ENCODE results near the gene KIF12.

KIF12 gene

DNA sequence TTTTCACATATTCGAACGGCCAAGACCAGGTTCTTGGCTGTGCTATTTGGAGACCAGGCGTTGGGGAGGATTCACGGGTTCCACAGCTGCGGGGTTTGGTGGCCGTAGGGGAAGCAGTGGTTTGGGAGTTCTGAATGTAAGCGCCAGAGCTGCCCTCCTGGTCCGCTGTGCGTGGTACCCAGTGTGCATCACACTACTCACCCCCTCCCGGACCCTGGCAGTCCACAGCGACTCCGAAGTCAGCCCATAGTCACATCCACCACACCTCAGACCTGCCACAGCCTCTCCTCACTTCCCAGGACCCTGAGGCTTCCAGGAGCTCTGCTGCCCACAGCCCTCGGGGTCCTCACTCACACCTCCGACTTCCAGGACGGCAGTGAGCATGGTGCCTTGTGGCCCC, 47.8 kb downstream of the KIF12 start:
- TF ChIP-seq, protein P1, sequence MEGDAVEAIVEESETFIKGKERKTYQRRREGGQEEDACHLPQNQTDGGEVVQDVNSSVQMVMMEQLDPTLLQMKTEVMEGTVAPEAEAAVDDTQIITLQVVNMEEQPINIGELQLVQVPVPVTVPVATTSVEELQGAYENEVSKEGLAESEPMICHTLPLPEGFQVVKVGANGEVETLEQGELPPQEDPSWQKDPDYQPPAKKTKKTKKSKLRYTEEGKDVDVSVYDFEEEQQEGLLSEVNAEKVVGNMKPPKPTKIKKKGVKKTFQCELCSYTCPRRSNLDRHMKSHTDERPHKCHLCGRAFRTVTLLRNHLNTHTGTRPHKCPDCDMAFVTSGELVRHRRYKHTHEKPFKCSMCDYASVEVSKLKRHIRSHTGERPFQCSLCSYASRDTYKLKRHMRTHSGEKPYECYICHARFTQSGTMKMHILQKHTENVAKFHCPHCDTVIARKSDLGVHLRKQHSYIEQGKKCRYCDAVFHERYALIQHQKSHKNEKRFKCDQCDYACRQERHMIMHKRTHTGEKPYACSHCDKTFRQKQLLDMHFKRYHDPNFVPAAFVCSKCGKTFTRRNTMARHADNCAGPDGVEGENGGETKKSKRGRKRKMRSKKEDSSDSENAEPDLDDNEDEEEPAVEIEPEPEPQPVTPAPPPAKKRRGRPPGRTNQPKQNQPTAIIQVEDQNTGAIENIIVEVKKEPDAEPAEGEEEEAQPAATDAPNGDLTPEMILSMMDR (IDR thresholded peaks at IDR 0.05; ENCODE audit: low read depth, low read length, poor library complexity, severe bottlenecking), result no peak
- no peak for TF ChIP-seq EZH2phosphoT487 (IDR thresholded peaks at IDR 0.05; ENCODE audit: borderline replicate concordance, low read length)
- no peak overlapping the region for H3K4me3 ChIP-seq (ENCODE audit: low read length)
- no peaks in the 10 kb centered on the region for H4K20me1 ChIP-seq (ENCODE audit: control insufficient read depth, insufficient read depth, low read depth, low read length)
- no peak overlapping the region for H3K4me2 ChIP-seq (ENCODE audit: low read length)
- no peaks in the 10 kb centered on the region for H3K27me3 ChIP-seq (ENCODE audit: control insufficient read depth, low read length)
- no peaks in the 10 kb centered on the region for H3K79me2 ChIP-seq (ENCODE audit: control insufficient read depth, low read length)
- H3K4me1 ChIP-seq (ENCODE audit: control insufficient read depth, low read length), result no peaks in the 10 kb centered on the region
- no peaks in the 10 kb centered on the region for H3K9me3 ChIP-seq (ENCODE audit: control insufficient read depth, insufficient read depth, low read length)
- H3K27ac ChIP-seq (ENCODE audit: low read depth, low read length), result no peak overlapping the region
- no peaks in the 10 kb centered on the region for H3K9me2 ChIP-seq (replicated peaks; ENCODE audit: control insufficient read depth, low read length)
- no peaks in the 10 kb centered on the region for H3F3A ChIP-seq (ENCODE audit: control insufficient read depth, insufficient read depth)
- no peaks in the 10 kb centered on the region for H3K36me3 ChIP-seq (ENCODE audit: control insufficient read depth, low read length)

DNA sequence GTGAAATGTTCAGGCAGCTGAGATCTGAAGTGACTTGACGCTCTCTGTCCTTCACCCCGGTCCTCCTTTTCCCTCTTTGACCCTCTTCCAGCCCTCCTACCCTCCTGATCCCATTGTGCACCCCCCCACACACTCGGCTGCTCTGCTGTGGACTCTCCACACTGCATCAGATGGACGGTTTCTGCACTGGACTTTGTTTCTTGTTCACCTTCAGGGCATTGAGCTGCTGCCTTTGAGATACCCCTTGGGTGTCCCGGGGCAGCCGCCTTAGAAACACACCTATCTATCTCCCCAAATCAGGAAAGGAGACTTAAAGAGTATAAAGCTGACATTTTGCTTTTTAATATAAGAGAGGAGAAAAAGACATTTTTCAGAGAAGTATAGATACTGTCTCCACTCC, 48.4 kb downstream of the KIF12 start:
- Histone ChIP-seq H3K4me2 (ENCODE audit: low read length) (no peak overlapping the region), H3K9me2 (replicated peaks; ENCODE audit: control insufficient read depth, low read length) (no peaks in the 10 kb centered on the region), H3K9me3 (ENCODE audit: control insufficient read depth, insufficient read depth, low read length) (no peaks in the 10 kb centered on the region), H3F3A (ENCODE audit: control insufficient read depth, insufficient read depth) (no peaks in the 10 kb centered on the region), H3K27me3 (ENCODE audit: control insufficient read depth, low read length) (no peaks in the 10 kb centered on the region), H3K4me1 (ENCODE audit: control insufficient read depth, low read length) (no peaks in the 10 kb centered on the region), H3K27ac (ENCODE audit: low read depth, low read length) (no peak overlapping the region), H3K79me2 (ENCODE audit: control insufficient read depth, low read length) (no peaks in the 10 kb centered on the region), H3K4me3 (ENCODE audit: low read length) (no peak overlapping the region), H3K36me3 (ENCODE audit: control insufficient read depth, low read length) (no peaks in the 10 kb centered on the region), H4K20me1 (ENCODE audit: control insufficient read depth, insufficient read depth, low read depth, low read length) (no peaks in the 10 kb centered on the region)
- TF ChIP-seq, protein P1 (IDR thresholded peaks at IDR 0.05; ENCODE audit: low read depth, low read length, poor library complexity, severe bottlenecking), result no peak
- TF ChIP-seq EZH2phosphoT487 (IDR thresholded peaks at IDR 0.05; ENCODE audit: borderline replicate concordance, low read length), result no peak

DNA sequence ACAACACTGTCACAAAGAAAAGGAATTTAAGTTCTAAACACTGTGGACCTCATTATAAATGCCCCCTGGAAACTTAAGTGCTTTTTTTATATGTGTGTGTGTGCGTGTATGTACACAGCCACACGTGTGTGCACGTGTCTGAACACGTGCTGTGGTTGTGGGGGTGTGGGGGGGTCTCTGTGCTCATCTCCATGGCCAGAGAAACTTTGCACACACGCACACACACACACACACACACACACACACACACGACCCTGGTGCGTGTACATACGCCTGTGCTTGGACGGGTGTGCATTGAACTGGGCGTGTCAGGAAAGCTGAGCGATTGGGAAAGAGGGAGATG, 48.9 kb downstream of the KIF12 start:
- H3K4me2 ChIP-seq (ENCODE audit: low read length), result no peak overlapping the region
- no peaks in the 10 kb centered on the region for H3K27me3 ChIP-seq (ENCODE audit: control insufficient read depth, low read length)

More for the DNA sequence above, 48.9 kb downstream of the KIF12 start:
- H3K4me3 ChIP-seq (ENCODE audit: low read length), result no peak overlapping the region
- H3K79me2 ChIP-seq (ENCODE audit: control insufficient read depth, low read length), result no peaks in the 10 kb centered on the region
- H3K27ac ChIP-seq (ENCODE audit: low read depth, low read length), result no peak overlapping the region
- no peaks in the 10 kb centered on the region for H4K20me1 ChIP-seq (ENCODE audit: control insufficient read depth, insufficient read depth, low read depth, low read length)
- no peaks in the 10 kb centered on the region for H3K9me2 ChIP-seq (replicated peaks; ENCODE audit: control insufficient read depth, low read length)
- no peaks in the 10 kb centered on the region for H3K4me1 ChIP-seq (ENCODE audit: control insufficient read depth, low read length)
- H3K9me3 ChIP-seq (ENCODE audit: control insufficient read depth, insufficient read depth, low read length), result no peaks in the 10 kb centered on the region
- no peaks in the 10 kb centered on the region for H3K36me3 ChIP-seq (ENCODE audit: control insufficient read depth, low read length)
- no peaks in the 10 kb centered on the region for H3F3A ChIP-seq (ENCODE audit: control insufficient read depth, insufficient read depth)
- TF ChIP-seq, protein P1 (IDR thresholded peaks at IDR 0.05; ENCODE audit: low read depth, low read length, poor library complexity, severe bottlenecking), result no peak
- TF ChIP-seq EZH2phosphoT487 (IDR thresholded peaks at IDR 0.05; ENCODE audit: borderline replicate concordance, low read length), result no peak
